ENCODE results near the gene N4BP3.
A peak's percentile ranks its signal among the peaks of the same experiment; 100 is the strongest.
"Not testable (repeated sequence)": the region's sequence is repeated elsewhere in the genome, so short reads cannot be mapped to it uniquely, and the experiment has no call there.

Gene N4BP3

DNA sequence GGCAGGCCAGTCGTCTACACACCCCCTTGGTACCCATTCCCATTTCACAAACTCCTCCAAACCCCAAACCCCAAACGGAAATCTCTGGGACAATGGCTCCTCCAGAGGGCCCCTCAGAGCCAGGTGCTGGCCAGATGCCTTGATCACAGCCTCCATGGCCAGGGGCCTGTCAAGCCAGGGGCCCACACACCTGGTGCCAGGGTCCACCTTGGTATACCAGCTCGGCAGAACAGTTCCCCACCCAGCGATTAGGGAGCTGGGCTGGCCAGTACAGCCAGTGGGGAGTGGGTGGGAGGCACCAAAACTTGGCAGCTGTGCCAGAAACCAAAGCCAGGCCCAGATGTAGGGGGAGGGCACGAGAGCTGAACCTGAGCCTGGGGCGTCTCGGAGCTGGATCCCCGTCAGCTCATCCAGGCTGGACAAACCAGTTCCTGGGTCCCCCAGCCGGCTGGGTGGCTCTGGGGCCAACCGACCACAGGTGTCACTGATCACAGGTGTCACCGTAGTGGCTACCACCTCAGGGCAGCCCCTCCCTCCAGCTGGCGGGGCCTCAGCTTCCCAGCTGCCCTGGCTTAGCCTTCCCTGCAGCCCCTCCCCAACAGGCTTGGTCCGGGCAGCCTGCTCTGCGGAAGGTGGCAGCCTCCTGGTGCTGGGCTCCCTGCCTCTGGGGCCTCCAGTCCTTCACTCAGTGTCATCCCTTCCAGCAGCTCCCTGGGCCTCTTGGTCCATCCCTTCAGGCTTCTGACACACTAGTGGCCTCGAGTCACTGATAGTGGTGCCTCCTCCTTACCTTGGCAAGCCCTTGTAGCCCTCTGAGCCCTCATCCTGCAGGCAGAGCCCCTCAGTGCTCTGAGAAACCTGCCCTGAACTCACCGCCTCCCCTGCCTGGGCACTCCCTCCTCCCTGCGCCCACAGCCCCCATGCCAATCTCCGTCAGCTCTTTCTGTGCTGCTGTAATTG is 10.9 kb downstream of the N4BP3 start:
- Histone ChIP-seq H3K27me3 (replicated peaks; ENCODE audit: control insufficient read depth, insufficient read depth, low read length) (peaks cover 23% of the 10 kb centered on the region), H3K36me3 (ENCODE audit: control insufficient read depth, insufficient read depth, low read length, severe bottlenecking) (no peaks in the 10 kb centered on the region), H3K9me3 (ENCODE audit: control insufficient read depth, low read length) (no peaks in the 10 kb centered on the region), H3K4me3 (ENCODE audit: low read length) (no peak overlapping the region), H3K4me1 (ENCODE audit: control insufficient read depth, insufficient read depth, low read length) (peaks cover 11% of the 10 kb centered on the region), H3K9ac (ENCODE audit: low read length) (no peak overlapping the region)
- DNase-seq (ENCODE audit: low read depth) = no peak

- H3K4me3 ChIP-seq (ENCODE audit: low read length) = no peak overlapping the region
- no peak for DNase-seq (ENCODE audit: low read depth)
- peaks cover 20% of the 10 kb centered on the region for H3K27me3 ChIP-seq (replicated peaks; ENCODE audit: control insufficient read depth, insufficient read depth, low read length)
- H3K4me1 ChIP-seq (ENCODE audit: control insufficient read depth, insufficient read depth, low read length) = peaks cover 11% of the 10 kb centered on the region
- no peaks in the 10 kb centered on the region for H3K9me3 ChIP-seq (ENCODE audit: control insufficient read depth, low read length)
- no peaks in the 10 kb centered on the region for H3K36me3 ChIP-seq (ENCODE audit: control insufficient read depth, insufficient read depth, low read length, severe bottlenecking)
- no peak overlapping the region for H3K9ac ChIP-seq (ENCODE audit: low read length)
These were observed 12.0 kb downstream of the N4BP3 start for GRCh38 chr5:178125253-178125906.

DNA sequence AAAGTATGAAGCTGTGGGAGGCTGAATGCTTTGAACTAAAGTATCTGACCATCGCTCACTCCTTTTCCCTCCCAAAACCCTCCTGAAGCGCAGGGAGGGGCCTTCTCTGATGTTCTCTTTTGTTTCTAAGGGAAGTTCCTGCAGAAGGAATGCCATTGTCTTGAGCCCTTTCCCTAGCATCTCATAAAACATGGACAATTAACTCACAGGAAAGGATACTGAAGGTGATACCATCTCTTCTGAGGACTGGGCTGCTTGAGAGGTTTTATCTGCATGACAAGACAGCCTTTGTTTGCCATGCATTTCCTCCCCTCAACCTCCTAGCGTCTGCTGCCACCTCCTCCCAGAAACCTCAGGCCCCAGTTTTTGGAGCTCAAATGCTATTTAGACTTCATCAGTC is 13.2 kb downstream of the N4BP3 start:
- no peak for DNase-seq (ENCODE audit: low read depth)
- Histone ChIP-seq H3K4me3 (ENCODE audit: low read length) (no peak overlapping the region), H3K9me3 (ENCODE audit: control insufficient read depth, low read length) (no peaks in the 10 kb centered on the region), H3K9ac (ENCODE audit: low read length) (no peak overlapping the region), H3K36me3 (ENCODE audit: control insufficient read depth, insufficient read depth, low read length, severe bottlenecking) (no peaks in the 10 kb centered on the region), H3K4me1 (ENCODE audit: control insufficient read depth, insufficient read depth, low read length) (peaks cover 4% of the 10 kb centered on the region), H3K27me3 (replicated peaks; ENCODE audit: control insufficient read depth, insufficient read depth, low read length) (peaks cover 10% of the 10 kb centered on the region)

DNA sequence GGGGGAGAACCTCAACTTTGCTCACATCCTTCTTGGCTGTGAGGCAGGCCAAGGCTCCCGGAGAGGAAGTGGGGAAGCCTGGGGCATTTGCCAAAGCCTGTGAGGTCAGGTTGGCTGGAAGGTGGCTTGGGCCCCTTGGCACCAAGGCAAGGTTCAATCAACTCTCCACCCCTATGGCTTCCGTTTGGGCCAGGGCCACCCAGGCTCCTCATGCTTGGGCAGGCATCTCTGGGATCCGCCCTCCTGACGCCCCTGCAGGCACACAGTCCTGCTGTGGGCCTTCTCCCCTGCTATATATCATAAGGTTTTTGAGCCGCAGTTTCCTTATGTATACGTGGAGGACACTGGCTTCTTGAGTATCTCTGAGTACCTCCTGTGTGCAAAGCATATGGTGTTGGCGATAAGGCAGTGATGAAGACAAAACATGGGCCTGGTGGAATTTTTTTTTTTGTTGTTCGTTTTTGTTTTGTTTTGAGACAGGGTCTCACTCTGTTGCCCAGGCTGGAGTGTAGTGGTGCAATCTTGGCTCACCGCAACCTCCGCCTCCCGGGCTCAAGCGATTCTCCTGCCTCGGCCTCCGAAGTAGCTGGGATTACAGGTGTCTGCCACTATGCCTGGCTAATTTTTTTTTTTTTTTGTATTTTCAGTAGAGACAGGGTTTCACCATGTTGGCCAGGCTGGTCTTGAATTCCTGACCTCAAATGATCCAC is 14.1 kb downstream of the N4BP3 start:
- not testable (repeated sequence) for H3K9ac ChIP-seq (ENCODE audit: low read length); H3K9me3 ChIP-seq (ENCODE audit: control insufficient read depth, low read length); H3K27me3 ChIP-seq (replicated peaks; ENCODE audit: control insufficient read depth, insufficient read depth, low read length); H3K36me3 ChIP-seq (ENCODE audit: control insufficient read depth, insufficient read depth, low read length, severe bottlenecking); H3K4me3 ChIP-seq (ENCODE audit: low read length); H3K4me1 ChIP-seq (ENCODE audit: control insufficient read depth, insufficient read depth, low read length); DNase-seq (ENCODE audit: low read depth)

- no peaks in the 10 kb centered on the region for H3K9me3 ChIP-seq (ENCODE audit: control insufficient read depth, low read length)
- H3K4me1 ChIP-seq (ENCODE audit: control insufficient read depth, insufficient read depth, low read length) = peaks cover 5% of the 10 kb centered on the region
- no peak overlapping the region for H3K9ac ChIP-seq (ENCODE audit: low read length)
- DNase-seq (ENCODE audit: low read depth) = no peak
- peaks cover 4% of the 10 kb centered on the region for H3K36me3 ChIP-seq (ENCODE audit: control insufficient read depth, insufficient read depth, low read length, severe bottlenecking)
- H3K4me3 ChIP-seq (ENCODE audit: low read length) = no peak overlapping the region
- H3K27me3 ChIP-seq (replicated peaks; ENCODE audit: control insufficient read depth, insufficient read depth, low read length) = no peaks in the 10 kb centered on the region
These were observed 16.0 kb downstream of the N4BP3 start for GRCh38 chr5:178129296-178129695.

GRCh38 chr5:178130234-178130575 is 16.9 kb downstream of the N4BP3 start:
- H3K4me3 ChIP-seq (ENCODE audit: low read length) = peak overlapping the region; percentile 89
- H3K9me3 ChIP-seq (ENCODE audit: control insufficient read depth, low read length); DNase-seq (ENCODE audit: low read depth); H3K36me3 ChIP-seq (ENCODE audit: control insufficient read depth, insufficient read depth, low read length, severe bottlenecking); H3K27me3 ChIP-seq (replicated peaks; ENCODE audit: control insufficient read depth, insufficient read depth, low read length); H3K4me1 ChIP-seq (ENCODE audit: control insufficient read depth, insufficient read depth, low read length): not testable (repeated sequence)
- H3K9ac ChIP-seq (ENCODE audit: low read length) = peak overlapping the region; percentile 88

GRCh38 chr5:178130576-178131445 is 17.5 kb downstream of the N4BP3 start, which contains the start of gene RMND5B:
Gene RMND5B (plus strand): TSS chr5:178131014. CDS start chr5:178138120, 7,106 bp downstream.
- Histone ChIP-seq H3K27me3 (replicated peaks; ENCODE audit: control insufficient read depth, insufficient read depth, low read length) (no peaks in the 10 kb centered on the region), H3K36me3 (ENCODE audit: control insufficient read depth, insufficient read depth, low read length, severe bottlenecking) (peaks cover 14% of the 10 kb centered on the region), H3K9me3 (ENCODE audit: control insufficient read depth, low read length) (no peaks in the 10 kb centered on the region), H3K4me3 (ENCODE audit: low read length) (peak within 1 kb of the TSS; percentile 89), H3K4me1 (ENCODE audit: control insufficient read depth, insufficient read depth, low read length) (peaks cover 5% of the 10 kb centered on the region), H3K9ac (ENCODE audit: low read length) (peak within 1 kb of the TSS; percentile 88)
- peak; percentile 95 for DNase-seq (ENCODE audit: low read depth)

DNA sequence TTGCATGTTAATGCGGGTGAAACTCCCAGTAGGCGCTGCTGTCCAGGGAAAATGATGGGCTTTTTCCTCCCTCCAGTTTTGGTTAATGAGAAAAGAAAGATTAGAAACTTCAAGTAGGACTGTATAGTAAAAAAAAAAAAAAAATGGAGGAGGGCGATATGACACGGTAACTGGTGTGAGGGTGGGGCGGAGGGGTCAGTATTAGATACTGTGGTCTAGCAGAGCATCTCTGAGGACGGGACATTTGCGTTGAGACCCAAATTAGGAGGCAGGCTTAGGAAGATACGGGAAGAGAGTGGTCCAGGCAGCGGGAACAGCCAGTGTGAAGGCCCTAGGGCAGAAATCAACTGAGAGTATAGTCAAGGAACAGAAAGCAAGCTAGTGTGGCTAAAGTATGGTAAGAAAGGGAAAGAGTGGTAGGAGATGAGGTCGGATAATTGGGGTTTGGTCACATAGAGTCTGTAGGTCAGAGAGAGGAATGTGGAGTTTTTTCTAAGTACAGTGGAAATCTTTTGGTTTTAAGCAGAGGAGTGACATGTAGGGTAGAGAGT is 18.2 kb downstream of the N4BP3 start:
- Histone ChIP-seq H3K36me3 (ENCODE audit: control insufficient read depth, insufficient read depth, low read length, severe bottlenecking) (peaks cover 18% of the 10 kb centered on the region), H3K27me3 (replicated peaks; ENCODE audit: control insufficient read depth, insufficient read depth, low read length) (no peaks in the 10 kb centered on the region), H3K9ac (ENCODE audit: low read length) (peak overlapping the region; percentile 88), H3K4me3 (ENCODE audit: low read length) (peak overlapping the region; percentile 89), H3K9me3 (ENCODE audit: control insufficient read depth, low read length) (no peaks in the 10 kb centered on the region), H3K4me1 (ENCODE audit: control insufficient read depth, insufficient read depth, low read length) (peaks cover 5% of the 10 kb centered on the region)
- no peak for DNase-seq (ENCODE audit: low read depth)

DNA sequence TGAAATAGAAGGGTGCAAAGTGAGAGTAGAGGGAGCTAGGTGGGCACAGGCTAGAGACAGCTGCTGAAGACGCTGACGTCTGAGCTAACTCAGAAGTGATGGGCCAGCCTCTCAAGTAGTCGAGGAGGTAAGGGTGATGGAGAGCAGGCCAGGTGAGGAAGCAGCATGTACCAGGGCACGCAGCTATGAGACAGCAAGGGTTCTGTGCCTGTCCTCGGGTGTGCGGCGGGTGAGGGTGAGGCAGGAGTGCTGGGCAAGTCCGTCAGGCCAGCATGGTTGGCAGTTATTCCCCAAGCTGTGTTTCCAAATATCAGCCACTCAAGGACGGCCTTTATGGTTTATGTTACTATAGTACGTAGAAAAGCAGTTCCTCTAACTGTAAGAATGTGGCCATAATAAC is 23.7 kb downstream of the N4BP3 start:
- Histone ChIP-seq H3K4me1 (ENCODE audit: control insufficient read depth, insufficient read depth, low read length) (peaks cover under 1% of the 10 kb centered on the region), H3K36me3 (ENCODE audit: control insufficient read depth, insufficient read depth, low read length, severe bottlenecking) (peaks cover 33% of the 10 kb centered on the region), H3K4me3 (ENCODE audit: low read length) (no peak overlapping the region), H3K9ac (ENCODE audit: low read length) (no peak overlapping the region), H3K27me3 (replicated peaks; ENCODE audit: control insufficient read depth, insufficient read depth, low read length) (no peaks in the 10 kb centered on the region), H3K9me3 (ENCODE audit: control insufficient read depth, low read length) (no peaks in the 10 kb centered on the region)
- DNase-seq (ENCODE audit: low read depth) = no peak

- no peaks in the 10 kb centered on the region for H3K4me1 ChIP-seq (ENCODE audit: control insufficient read depth, insufficient read depth, low read length)
- DNase-seq (ENCODE audit: low read depth) = no peak
- H3K4me3 ChIP-seq (ENCODE audit: low read length) = no peak overlapping the region
- no peaks in the 10 kb centered on the region for H3K9me3 ChIP-seq (ENCODE audit: control insufficient read depth, low read length)
- H3K9ac ChIP-seq (ENCODE audit: low read length) = no peak overlapping the region
- no peaks in the 10 kb centered on the region for H3K27me3 ChIP-seq (replicated peaks; ENCODE audit: control insufficient read depth, insufficient read depth, low read length)
- peaks cover 42% of the 10 kb centered on the region for H3K36me3 ChIP-seq (ENCODE audit: control insufficient read depth, insufficient read depth, low read length, severe bottlenecking)
These were observed 24.7 kb downstream of the N4BP3 start for GRCh38 chr5:178137991-178138390.
